OCI-LY3 (cell line): ENCODE data around the gene CHP1.

Experiments used
- H2AFZ ChIP-seq: fragments of 200-600, 300-600 bp; shearing (Covaris generic); 2 replicates; pipeline ENCODE4 v1.6.0; 2014; ENCODE audit warnings: antibody characterized with exemption, low read depth, low read length
- H3K27ac ChIP-seq: fragments of 200-600, 300-600 bp; sonication (generic); 2 replicates; pipeline ENCODE4 v1.5.1; 2014; ENCODE audit warnings: mild to moderate bottlenecking, low read length, moderate library complexity, mixed read lengths
- H3K27me3 ChIP-seq: fragments of 200-600, 300-600 bp; sonication (generic); 2 replicates; pipeline ENCODE4 v1.6.1; 2014; ENCODE audit warnings: low read depth, low read length, mixed read lengths
- H3K36me3 ChIP-seq: fragments of 200-600, 300-600 bp; sonication (generic); replicated peaks from 2 replicates; pipeline ENCODE3; 2014; ENCODE audit warnings: low read depth, low read length, mixed read lengths
- H3K4me1 ChIP-seq: fragments of 300-600, 200-600 bp; sonication (generic); 2 replicates; pipeline ENCODE4 v1.6.1; 2014; ENCODE audit warnings: low read length, mixed read lengths
- H3K4me2 ChIP-seq: fragments of 200-600, 300-600 bp; sonication (generic); 2 replicates; pipeline ENCODE4 v1.6.1; 2014; ENCODE audit warnings: low read length, mixed read lengths
- H3K4me3 ChIP-seq: fragments of 300-600, 200-600 bp; sonication (generic); 2 replicates; pipeline ENCODE4 v1.5.1; 2014; ENCODE audit warnings: antibody characterized with exemption, mild to moderate bottlenecking, low read length, moderate library complexity
- H3K79me2 ChIP-seq: fragments of 300-600, 200-600 bp; shearing (Covaris generic); 2 replicates; pipeline ENCODE4 v1.6.1; 2014; ENCODE audit warnings: mild to moderate bottlenecking, low read length, mixed read lengths
- H3K9ac ChIP-seq: fragments of 300-600, 200-600 bp; shearing (Covaris generic); 2 replicates; pipeline ENCODE4 v1.6.0; 2014; ENCODE audit warnings: mild to moderate bottlenecking, low read length, moderate library complexity
- H3K9me3 ChIP-seq: fragments of 200-600, 300-600 bp; shearing (Covaris generic); 2 replicates; pipeline ENCODE4 v1.6.1; 2014; ENCODE audit warnings: low read length, mixed read lengths; ENCODE audit not compliant: insufficient read depth
- H4K20me1 ChIP-seq: fragments of 200-600, 300-600 bp; sonication (generic); 2 replicates; pipeline ENCODE4 v1.6.1; 2016; ENCODE audit warnings: low read length, mixed read lengths; ENCODE audit not compliant: insufficient read depth
- EZH2phosphoT487 ChIP-seq: fragments of 200-600 bp; shearing (Covaris generic); IDR thresholded peaks from 2 replicates; pipeline ENCODE4 v1.6.1; 2018; ENCODE audit warnings: antibody characterized with exemption, mixed run types, low read depth
- TF ChIP-seq, protein P1 (sequence below): fragments of 200-600, 300-600 bp; sonication (generic); IDR thresholded peaks from 2 replicates; pipeline ENCODE4 v1.5.1; 2014; ENCODE audit warnings: antibody characterized with exemption, low read length, low read depth

Gene CHP1

DNA sequence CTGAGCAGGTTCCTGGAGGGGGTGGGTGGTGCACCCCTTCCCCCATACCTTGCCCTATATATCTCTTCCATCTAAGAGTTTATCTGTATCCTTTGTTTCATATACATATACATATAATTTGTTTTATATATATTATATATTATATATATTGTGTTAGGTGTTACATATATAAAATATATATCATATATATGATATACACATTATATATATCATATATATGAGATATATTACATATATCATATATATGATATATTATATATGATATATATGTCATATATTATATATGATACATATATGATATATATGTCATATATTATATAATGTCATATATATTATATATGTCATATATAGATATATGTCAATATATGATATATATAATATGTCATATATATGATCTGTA, 31.6 kb upstream of the CHP1 start:
- no peak overlapping the region for H3K9ac ChIP-seq
- H3K27ac ChIP-seq = no peak overlapping the region
- no peaks in the 10 kb centered on the region for H4K20me1 ChIP-seq
- no peak overlapping the region for H2AFZ ChIP-seq
- no peak overlapping the region for H3K4me2 ChIP-seq
- H3K27me3 ChIP-seq = no peaks in the 10 kb centered on the region
- no peak overlapping the region for H3K4me3 ChIP-seq
- TF ChIP-seq EZH2phosphoT487 = no peak
- TF ChIP-seq, protein P1, sequence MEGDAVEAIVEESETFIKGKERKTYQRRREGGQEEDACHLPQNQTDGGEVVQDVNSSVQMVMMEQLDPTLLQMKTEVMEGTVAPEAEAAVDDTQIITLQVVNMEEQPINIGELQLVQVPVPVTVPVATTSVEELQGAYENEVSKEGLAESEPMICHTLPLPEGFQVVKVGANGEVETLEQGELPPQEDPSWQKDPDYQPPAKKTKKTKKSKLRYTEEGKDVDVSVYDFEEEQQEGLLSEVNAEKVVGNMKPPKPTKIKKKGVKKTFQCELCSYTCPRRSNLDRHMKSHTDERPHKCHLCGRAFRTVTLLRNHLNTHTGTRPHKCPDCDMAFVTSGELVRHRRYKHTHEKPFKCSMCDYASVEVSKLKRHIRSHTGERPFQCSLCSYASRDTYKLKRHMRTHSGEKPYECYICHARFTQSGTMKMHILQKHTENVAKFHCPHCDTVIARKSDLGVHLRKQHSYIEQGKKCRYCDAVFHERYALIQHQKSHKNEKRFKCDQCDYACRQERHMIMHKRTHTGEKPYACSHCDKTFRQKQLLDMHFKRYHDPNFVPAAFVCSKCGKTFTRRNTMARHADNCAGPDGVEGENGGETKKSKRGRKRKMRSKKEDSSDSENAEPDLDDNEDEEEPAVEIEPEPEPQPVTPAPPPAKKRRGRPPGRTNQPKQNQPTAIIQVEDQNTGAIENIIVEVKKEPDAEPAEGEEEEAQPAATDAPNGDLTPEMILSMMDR = no peak
- H3K79me2 ChIP-seq = no peaks in the 10 kb centered on the region
- no peaks in the 10 kb centered on the region for H3K36me3 ChIP-seq
- H3K4me1 ChIP-seq = no peaks in the 10 kb centered on the region
- H3K9me3 ChIP-seq = no peaks in the 10 kb centered on the region

DNA sequence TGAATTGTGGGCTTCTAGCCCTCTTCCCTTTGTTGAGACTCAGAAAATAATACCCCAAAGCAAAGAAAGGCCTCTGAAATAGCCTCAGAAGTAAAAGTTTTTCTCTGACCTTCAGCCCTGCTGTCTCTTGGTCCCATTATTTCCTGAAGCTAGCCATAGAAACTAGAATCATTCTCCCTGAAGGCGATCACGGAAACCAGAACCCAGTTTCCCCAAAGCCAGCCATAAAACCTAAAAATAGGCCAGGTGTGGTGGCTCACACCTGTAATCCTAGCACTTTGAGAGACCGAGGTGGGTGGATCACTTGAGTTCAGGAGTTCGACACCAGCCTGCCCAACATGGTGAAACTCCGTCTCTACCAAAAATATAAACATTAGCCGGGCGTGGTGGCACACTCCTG, 27.7 kb upstream of the CHP1 start:
- no peaks in the 10 kb centered on the region for H3K27me3 ChIP-seq
- H3K36me3 ChIP-seq = no peaks in the 10 kb centered on the region
- TF ChIP-seq, protein P1 = no peak
- TF ChIP-seq EZH2phosphoT487 = no peak
- no peaks in the 10 kb centered on the region for H3K9me3 ChIP-seq
- H4K20me1 ChIP-seq = no peaks in the 10 kb centered on the region
- H3K4me2 ChIP-seq = no peak overlapping the region
- no peaks in the 10 kb centered on the region for H3K79me2 ChIP-seq
- 0 out of 2 replicates have a peak, but pooled peaks cover 3% of the 10 kb centered on the region for H3K4me1 ChIP-seq
- H2AFZ ChIP-seq = no peak overlapping the region
- H3K4me3 ChIP-seq = no peak overlapping the region
- no peak overlapping the region for H3K9ac ChIP-seq
- no peak overlapping the region for H3K27ac ChIP-seq

DNA sequence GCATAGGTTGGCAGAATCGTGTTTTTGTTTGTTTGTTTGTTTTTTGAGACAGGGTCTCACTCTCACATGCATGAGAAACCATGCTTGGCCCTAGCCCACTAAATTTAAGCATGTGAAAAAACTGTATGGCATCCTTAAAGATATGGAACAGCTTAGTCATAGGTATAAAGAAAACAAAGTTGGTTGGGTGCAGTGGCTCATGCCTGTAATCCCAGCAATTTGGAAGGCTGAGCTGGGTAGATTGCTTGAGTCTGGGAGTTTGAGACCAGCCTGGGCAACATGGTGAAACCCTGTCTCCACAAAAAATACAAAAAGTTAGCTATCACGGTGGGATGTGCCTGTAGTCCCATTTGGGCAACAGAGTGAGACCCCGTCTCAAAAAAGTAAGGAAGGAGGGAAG, 25.8 kb upstream of the CHP1 start:
- no peaks in the 10 kb centered on the region for H3K9me3 ChIP-seq
- TF ChIP-seq, protein P1 = no peak
- no peak for TF ChIP-seq EZH2phosphoT487
- no peaks in the 10 kb centered on the region for H3K79me2 ChIP-seq
- H2AFZ ChIP-seq = no peak overlapping the region
- H3K27me3 ChIP-seq = no peaks in the 10 kb centered on the region
- no peak overlapping the region for H3K9ac ChIP-seq
- no peaks in the 10 kb centered on the region for H3K36me3 ChIP-seq
- H3K4me1 ChIP-seq = 0 out of 2 replicates have a peak, but pooled peaks cover 3% of the 10 kb centered on the region
- no peak overlapping the region for H3K4me3 ChIP-seq
- H4K20me1 ChIP-seq = no peaks in the 10 kb centered on the region
- H3K4me2 ChIP-seq = no peak overlapping the region
- no peak overlapping the region for H3K27ac ChIP-seq

DNA sequence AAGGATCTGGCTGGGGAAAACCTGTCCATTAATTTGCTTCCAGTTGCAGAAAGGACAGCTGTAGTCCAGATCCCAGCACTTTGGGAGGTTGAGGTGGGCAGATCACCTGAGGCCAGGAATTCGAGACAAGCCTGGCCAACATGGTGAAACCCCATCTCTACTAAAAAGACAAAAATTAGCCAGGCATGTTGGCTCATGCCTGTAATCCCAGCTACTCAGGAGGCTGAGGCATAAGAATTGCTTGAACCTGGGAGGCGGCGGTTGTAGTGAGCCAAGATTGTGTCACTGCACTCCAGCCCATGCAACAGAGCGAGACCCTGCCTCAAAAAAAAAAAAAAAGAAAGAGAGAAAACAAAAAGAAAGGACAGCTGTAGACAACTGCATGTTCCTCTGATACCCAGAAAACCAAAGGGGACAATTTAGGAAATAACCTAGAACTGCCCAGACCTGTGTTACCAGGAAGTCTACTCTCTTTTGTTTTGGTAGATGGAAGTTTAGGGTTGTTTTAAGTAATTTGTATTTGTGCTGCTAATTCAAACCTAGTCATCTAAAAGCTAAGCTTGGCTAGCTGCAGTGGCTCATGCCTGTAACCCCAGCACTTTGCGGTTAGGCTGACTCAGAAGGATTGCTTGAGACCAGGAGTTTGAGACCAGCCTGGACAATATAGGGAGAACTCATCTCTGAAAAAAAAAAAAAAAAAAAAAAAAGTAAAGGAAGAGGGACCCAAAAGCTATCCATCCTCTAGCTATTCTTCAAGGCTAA, 23.2 kb upstream of the CHP1 start:
- Histone ChIP-seq H3K4me1 (0 out of 2 replicates have a peak, but pooled peaks cover 3% of the 10 kb centered on the region), H3K9ac (no peak overlapping the region), H3K36me3 (no peaks in the 10 kb centered on the region), H3K9me3 (no peaks in the 10 kb centered on the region), H3K4me2 (no peak overlapping the region), H3K27me3 (0 out of 2 replicates have a peak, but pooled peaks cover 3% of the 10 kb centered on the region), H3K4me3 (no peak overlapping the region), H3K27ac (no peak overlapping the region), H4K20me1 (no peaks in the 10 kb centered on the region), H3K79me2 (no peaks in the 10 kb centered on the region), H2AFZ (no peak overlapping the region)
- TF ChIP-seq, protein P1 = no peak
- no peak for TF ChIP-seq EZH2phosphoT487
